Small intestine (tissue), 7 donors: ENCODE data around the gene RELN. TPM values are rescaled to one million over a fixed set of nuclear protein-coding genes. Genes with fewer than 3 reads are reported as not detected.
A peak's percentile ranks its signal among the peaks of the same experiment; 100 is the strongest.

Source experiments
- DNase-seq, 2 donors: peaks; one replicate each; pipeline versions ENCODE4 v3.0.0 to v3.0.0-alpha.2; 2013
- FAIRE-seq: peaks from 2 replicates; lab custom pipeline; 2012; peaks lifted over from hg19 to GRCh38; lab: Jason Lieb, UNC
- H3K27ac ChIP-seq, 3 donors: one replicate each; pipeline ENCODE4 v1.5.1; 2013; ENCODE audit warnings: low read length in 2 of 3, mild to moderate bottlenecking in 2 of 3, control low read depth in 1 of 3, inconsistent platforms in 1 of 3, low read depth in 1 of 3, moderate library complexity in 1 of 3
- H3K27me3 ChIP-seq, 3 donors: one replicate each; pipeline ENCODE4 v1.6.1; 2013; ENCODE audit warnings: low read length in 3 of 3, inconsistent platforms in 1 of 3; ENCODE audit not compliant: control insufficient read depth in 3 of 3, insufficient read depth in 3 of 3
- H3K36me3 ChIP-seq, 3 donors: one replicate each; pipeline ENCODE4 v1.6.1; 2013; ENCODE audit warnings: low read length in 3 of 3, inconsistent platforms in 1 of 3, low read depth in 1 of 3, mild to moderate bottlenecking in 1 of 3, moderate library complexity in 1 of 3; ENCODE audit not compliant: control insufficient read depth in 3 of 3, insufficient read depth in 2 of 3
- H3K4me1 ChIP-seq, 3 donors: one replicate each; pipeline ENCODE4 v1.6.1; 2013; ENCODE audit warnings: low read length in 2 of 3, inconsistent platforms in 1 of 3, low read depth in 1 of 3, mild to moderate bottlenecking in 1 of 3, moderate library complexity in 1 of 3; ENCODE audit not compliant: control insufficient read depth in 3 of 3, insufficient read depth in 2 of 3
- H3K4me3 ChIP-seq, 3 donors: one replicate each; pipeline ENCODE4 v1.5.1; 2013; ENCODE audit warnings: low read length in 3 of 3, control low read depth in 1 of 3, inconsistent platforms in 1 of 3, low read depth in 1 of 3, mild to moderate bottlenecking in 1 of 3, moderate library complexity in 1 of 3
- H3K9me3 ChIP-seq, 2 donors: one replicate each; pipeline ENCODE4 v1.6.1; 2013; ENCODE audit warnings: low read depth in 1 of 2, low read length in 1 of 2; ENCODE audit not compliant: control insufficient read depth in 2 of 2, insufficient read depth in 1 of 2
- WGBS, 3 donors: extraction: QIAGEN DNeasy Blood & Tissue Kit; methylation state at CpG; one replicate each; pipeline ENCODE4 v1.1.7; 2013; 5-methylcytosine and 5-hydroxymethylcytosine counted together
- polyA plus RNA-seq, 4 donors: library from polyadenylated mRNA; stranded (reverse) in 3 of 4; unstranded in 1 of 4; fragments of 200-250 nt in 3 of 4; fragments of 120-200 nt in 1 of 4; gene quantifications; one replicate each; pipeline versions ENCODE4 v1.2.1 to v1.2.3, GENCODE V29; 2013
- donor health status: healthy with polysubstance abuse.
- donor health status: control.
- donor health status: control.
- donor health status: Bipolar disorder and iron deficiency.
- donor health status: healthy.

The RELN gene
- polyA plus RNA-seq, 4 donors = 3.4 to 8.1 TPM; not detected in 2

DNA sequence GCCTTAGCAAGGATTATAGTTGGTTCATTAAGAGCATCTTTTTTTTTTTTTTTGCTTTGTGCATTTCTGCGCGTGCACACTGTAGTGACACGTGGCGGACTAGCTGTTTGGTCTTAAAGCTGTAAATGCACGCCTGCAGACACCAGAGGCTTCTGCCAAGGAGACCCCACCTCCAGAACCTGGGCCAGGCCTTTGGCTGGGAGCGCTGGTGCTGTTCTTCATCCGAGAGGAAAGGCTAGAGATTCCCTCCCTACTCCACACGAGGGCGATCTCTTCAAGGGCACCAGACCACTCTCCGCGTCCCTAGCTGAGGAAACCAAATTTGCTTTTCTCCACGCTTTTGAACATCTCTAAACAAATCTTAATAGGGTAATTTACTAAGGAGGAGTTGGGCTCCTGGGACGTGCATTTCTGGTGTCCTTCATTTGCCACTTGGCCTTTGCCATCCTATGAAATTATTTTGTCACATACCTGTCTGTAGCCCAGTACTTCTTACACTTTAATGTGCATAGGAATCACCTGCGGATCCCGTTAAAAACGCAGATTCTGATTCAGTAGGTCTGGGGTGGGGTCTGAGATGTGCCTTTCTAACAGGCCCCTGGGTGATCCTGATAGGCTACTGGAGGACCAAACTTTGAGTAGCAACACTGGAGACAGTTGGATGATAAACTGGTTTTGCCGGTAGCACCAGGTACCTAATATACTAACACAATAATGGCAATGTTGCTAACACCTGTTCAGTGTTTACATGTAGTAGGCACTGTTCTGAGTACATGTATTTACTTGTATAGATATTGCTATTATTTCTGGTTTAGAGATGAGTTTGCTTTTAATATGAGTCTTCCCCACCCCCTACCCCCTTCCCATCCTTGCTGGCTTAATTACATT, 542.1 kb downstream of the RELN start:
- no peak overlapping the region for H3K27ac ChIP-seq
- no peaks in the 10 kb centered on the region for H3K9me3 ChIP-seq
- peak; percentile 45 to 51 for DNase-seq
- FAIRE-seq = no peak
- 8 to 12% (median 11%) methylated on average over 17 of the region's 17 CpGs for WGBS, 3 donors
- H3K36me3 ChIP-seq = no peaks in the 10 kb centered on the region
- H3K4me3 ChIP-seq = no peak overlapping the region
- H3K4me1 ChIP-seq = peaks cover 0 to 7% (median 0%) of the 10 kb centered on the region in 3 donors
- peaks cover 0 to 42% (median 19%) of the 10 kb centered on the region in 3 donors for H3K27me3 ChIP-seq

GRCh38 chr7:103446049-103446520, 543.4 kb downstream of the RELN start, which contains the start of gene SLC26A5:
Gene SLC26A5 (minus strand): TSS chr7:103446207. CDS start chr7:103421514, 24,693 bp downstream.
- H3K4me1 ChIP-seq = peaks cover 0 to 7% (median 0%) of the 10 kb centered on the region in 3 donors
- H3K27me3 ChIP-seq = peaks cover 0 to 45% (median 22%) of the 10 kb centered on the region in 3 donors
- FAIRE-seq (no peak), DNase-seq (peak; percentile 63 to 68)
- peak within 1 kb of the TSS in 1 of 3 donors; percentile 42 for H3K4me3 ChIP-seq
- 2 to 4% (median 2%) methylated on average over 39 to 54 of the region's 54 CpGs for WGBS, 3 donors
- H3K9me3 ChIP-seq = no peaks in the 10 kb centered on the region
- no peaks in the 10 kb centered on the region for H3K36me3 ChIP-seq
- no peak within 1 kb of the TSS for H3K27ac ChIP-seq

- Histone ChIP-seq H3K36me3 (no peaks in the 10 kb centered on the region), H3K4me3 (peak overlapping the region in 1 of 3 donors; percentile 42), H3K9me3 (no peaks in the 10 kb centered on the region), H3K27me3 (peaks cover 0 to 45% (median 22%) of the 10 kb centered on the region in 3 donors), H3K27ac (no peak overlapping the region), H3K4me1 (peaks cover 0 to 7% (median 0%) of the 10 kb centered on the region in 3 donors)
- whole genome bisulfite sequencing, 3 donors = 4% methylated on average over 39 to 48 of the region's 48 CpGs
- FAIRE-seq (no peak), DNase-seq (peak in 1 of 2 donors; percentile 20)
Observed at GRCh38 chr7:103445228-103446048, 544.0 kb downstream of the RELN start.

DNA sequence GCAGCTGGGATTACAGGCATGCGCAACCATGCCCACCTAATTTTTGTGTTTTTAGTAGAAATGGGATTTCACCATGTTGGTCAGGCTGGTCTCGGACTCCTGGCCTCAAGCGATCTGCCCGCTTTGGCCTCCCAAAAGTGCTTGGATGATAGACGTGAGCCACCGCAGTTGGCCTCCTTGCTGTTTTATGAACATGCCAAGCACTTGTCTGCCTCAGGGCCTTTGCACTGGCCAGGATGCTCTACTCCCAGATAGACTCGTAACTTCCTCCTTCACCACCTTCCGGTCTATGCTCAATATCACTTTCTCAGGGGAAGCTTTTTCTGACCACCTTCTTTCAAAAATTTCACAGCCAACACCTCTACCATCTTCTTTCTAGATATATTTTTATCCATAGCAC, 549.8 kb downstream of the RELN start:
- H3K27ac ChIP-seq = no peak overlapping the region
- 95 to 98% (median 95%) methylated on average over 8 of the region's 8 CpGs for WGBS, 3 donors
- no peak for FAIRE-seq
- no peaks in the 10 kb centered on the region for H3K9me3 ChIP-seq
- no peak for DNase-seq
- no peak overlapping the region for H3K4me3 ChIP-seq
- H3K36me3 ChIP-seq = no peaks in the 10 kb centered on the region
- H3K4me1 ChIP-seq = no peaks in the 10 kb centered on the region
- H3K27me3 ChIP-seq = peaks cover 0 to 19% (median 3%) of the 10 kb centered on the region in 3 donors

DNA sequence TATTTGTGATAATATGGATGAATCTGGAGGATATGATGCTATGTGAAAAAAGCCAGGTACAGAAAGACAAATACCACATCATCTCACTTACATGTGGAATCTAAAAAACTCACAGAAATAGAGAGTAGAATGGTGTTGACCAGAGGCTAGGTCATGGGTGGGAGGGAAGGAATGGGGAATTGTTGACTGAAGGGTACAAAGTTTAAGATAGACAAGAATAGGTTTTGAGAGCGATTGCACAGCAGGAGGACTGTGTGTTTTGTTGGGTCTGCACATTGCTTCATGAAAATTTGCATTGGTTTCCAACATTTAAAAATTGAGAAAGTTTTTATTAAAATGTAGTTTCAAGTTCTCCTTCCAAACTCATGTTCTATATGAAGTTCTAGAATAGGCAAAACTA, 551.8 kb downstream of the RELN start:
- DNase-seq = no peak
- Histone ChIP-seq H3K27ac (no peak overlapping the region), H3K4me3 (no peak overlapping the region), H3K36me3 (no peaks in the 10 kb centered on the region), H3K9me3 (no peaks in the 10 kb centered on the region), H3K4me1 (no peaks in the 10 kb centered on the region), H3K27me3 (peaks cover 0 to 3% (median 3%) of the 10 kb centered on the region in 3 donors)
- no peak for FAIRE-seq
- whole genome bisulfite sequencing, 3 donors = 38 to 39% (median 38%) methylated on average over 1 of the region's 1 CpG

DNA sequence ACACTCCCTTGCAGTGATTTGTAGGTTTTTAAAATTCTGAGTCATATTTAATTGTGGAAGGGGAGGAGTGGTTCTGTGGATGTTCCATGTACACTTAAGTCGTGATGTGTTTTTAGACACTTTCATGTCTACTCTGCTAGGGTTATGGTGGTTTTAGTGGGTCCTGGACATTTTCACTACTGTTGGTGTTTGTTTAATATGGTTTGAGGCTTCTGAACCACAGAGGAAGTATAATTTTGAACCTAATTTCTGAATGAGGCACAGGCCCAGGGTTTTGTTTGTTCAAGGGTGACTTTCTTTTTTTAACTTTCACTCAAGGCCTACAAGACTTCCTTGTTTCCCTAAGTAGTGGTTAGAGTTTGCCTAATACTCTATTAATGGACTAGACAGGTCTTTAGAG, 556.7 kb downstream of the RELN start:
- Histone ChIP-seq H3K4me1 (no peaks in the 10 kb centered on the region), H3K27ac (no peak overlapping the region), H3K9me3 (no peaks in the 10 kb centered on the region), H3K27me3 (no peaks in the 10 kb centered on the region), H3K4me3 (no peak overlapping the region), H3K36me3 (no peaks in the 10 kb centered on the region)
- no peak for DNase-seq
- no peak for FAIRE-seq
- WGBS, 3 donors = 48 to 71% (median 55%) methylated on average over 1 of the region's 1 CpG

GRCh38 chr7:103425177-103425576, 564.3 kb downstream of the RELN start:
- H3K9me3 ChIP-seq = no peaks in the 10 kb centered on the region
- H3K27me3 ChIP-seq = no peaks in the 10 kb centered on the region
- 30 to 42% (median 30%) methylated on average over 1 of the region's 1 CpG for WGBS, 3 donors
- DNase-seq (no peak), FAIRE-seq (no peak)
- H3K27ac ChIP-seq = no peak overlapping the region
- no peaks in the 10 kb centered on the region for H3K36me3 ChIP-seq
- H3K4me1 ChIP-seq = no peaks in the 10 kb centered on the region
- H3K4me3 ChIP-seq = no peak overlapping the region
